HG03064 (cell line): ENCODE data around the gene FBXO10.
"Not testable (repeated sequence)": the region's sequence is repeated elsewhere in the genome, so short reads cannot be mapped to it uniquely, and the experiment has no call there.

Experiments
- ATAC-seq: cut with Tn5 transposase; IDR thresholded peaks from one replicate; pipeline ENCODE4 v1.9.1; 2021; ENCODE audit warnings: low read depth; ENCODE audit not compliant: unreplicated experiment

Gene FBXO10

GRCh38 chr9:37515620-37516258, 60.4 kb downstream of the FBXO10 start:
- ATAC-seq: no peak

GRCh38 chr9:37514999-37515398, 61.2 kb downstream of the FBXO10 start:
- no peak for ATAC-seq

GRCh38 chr9:37514415-37514814, 61.8 kb downstream of the FBXO10 start:
- not testable (repeated sequence) for ATAC-seq

- no peak for ATAC-seq
Measured at GRCh38 chr9:37512437-37512836, 63.7 kb downstream of the FBXO10 start.

- no peak for ATAC-seq
Measured at GRCh38 chr9:37511016-37512010, 64.9 kb downstream of the FBXO10 start.

- not testable (repeated sequence) for ATAC-seq
Measured at GRCh38 chr9:37510053-37510452, 66.1 kb downstream of the FBXO10 start.

GRCh38 chr9:37509536-37509935, 66.6 kb downstream of the FBXO10 start:
- ATAC-seq: no peak

GRCh38 chr9:37508834-37509206, 67.4 kb downstream of the FBXO10 start:
- no peak for ATAC-seq

- ATAC-seq: no peak
Measured at GRCh38 chr9:37508135-37508833, 67.9 kb downstream of the FBXO10 start.

GRCh38 chr9:37507566-37508134, 68.5 kb downstream of the FBXO10 start:
- ATAC-seq: no peak

- ATAC-seq: no peak
Measured at GRCh38 chr9:37504605-37505004, 71.6 kb downstream of the FBXO10 start.

- no peak for ATAC-seq
Measured at GRCh38 chr9:37503736-37504135, 72.4 kb downstream of the FBXO10 start.

- ATAC-seq: no peak
Measured at GRCh38 chr9:37501957-37502596, 74.1 kb downstream of the FBXO10 start.

GRCh38 chr9:37499297-37499696, 76.9 kb downstream of the FBXO10 start:
- no peak for ATAC-seq

- no peak for ATAC-seq
Measured at GRCh38 chr9:37498457-37498856, 77.7 kb downstream of the FBXO10 start.

GRCh38 chr9:37497320-37497719, 78.9 kb downstream of the FBXO10 start:
- no peak for ATAC-seq

- no peak for ATAC-seq
Measured at GRCh38 chr9:37496020-37496419, 80.2 kb downstream of the FBXO10 start.

GRCh38 chr9:37495571-37495970, 80.6 kb downstream of the FBXO10 start:
- ATAC-seq: no peak

GRCh38 chr9:37491939-37492338, 84.2 kb downstream of the FBXO10 start:
- no peak for ATAC-seq
